ENCODE results near the gene PIM1.

DNA sequence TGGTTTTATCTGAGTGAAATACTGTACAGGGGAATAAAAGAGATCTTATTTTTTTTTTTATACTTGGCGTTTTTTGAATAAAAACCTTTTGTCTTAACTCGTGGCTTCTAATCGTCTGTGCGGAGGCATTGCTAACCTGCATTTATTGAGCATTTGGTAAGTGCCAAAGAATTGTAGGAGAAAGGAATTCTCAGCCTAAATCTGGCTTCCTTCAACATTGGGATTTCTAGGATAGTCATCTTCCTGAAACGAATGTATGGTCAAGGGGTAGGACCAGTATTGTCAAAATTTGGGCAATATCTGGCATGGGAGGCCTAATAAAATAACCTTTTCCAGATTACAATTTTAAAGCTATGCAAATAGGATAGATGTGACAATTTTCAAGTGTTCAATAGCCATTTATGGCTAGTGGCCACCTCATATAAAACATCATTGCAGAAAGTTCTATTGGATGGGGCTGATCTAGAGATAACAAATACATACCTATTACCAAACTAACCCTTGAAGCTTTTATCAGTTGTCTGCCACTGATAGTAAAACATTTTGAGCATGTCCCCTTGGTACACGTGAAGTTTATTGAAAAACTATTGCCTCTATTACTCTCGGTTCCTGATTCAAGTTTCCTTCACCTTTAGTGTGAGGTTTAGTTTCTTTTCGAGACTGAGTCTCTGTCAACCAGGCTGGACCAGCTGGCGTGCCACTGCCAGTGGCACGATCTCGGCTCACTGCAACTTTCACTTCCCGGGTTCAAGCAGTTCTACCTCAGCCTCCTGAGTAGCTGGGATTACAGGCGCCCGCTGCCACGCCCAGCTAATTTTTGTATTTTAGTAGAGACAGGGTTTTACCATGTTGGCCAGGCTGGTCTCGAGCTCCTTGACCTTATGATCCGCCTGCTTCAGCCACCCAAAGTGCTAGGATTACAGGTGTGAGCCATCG is 5.6 kb downstream of the PIM1 start:
- TF ChIP-seq, protein P1, sequence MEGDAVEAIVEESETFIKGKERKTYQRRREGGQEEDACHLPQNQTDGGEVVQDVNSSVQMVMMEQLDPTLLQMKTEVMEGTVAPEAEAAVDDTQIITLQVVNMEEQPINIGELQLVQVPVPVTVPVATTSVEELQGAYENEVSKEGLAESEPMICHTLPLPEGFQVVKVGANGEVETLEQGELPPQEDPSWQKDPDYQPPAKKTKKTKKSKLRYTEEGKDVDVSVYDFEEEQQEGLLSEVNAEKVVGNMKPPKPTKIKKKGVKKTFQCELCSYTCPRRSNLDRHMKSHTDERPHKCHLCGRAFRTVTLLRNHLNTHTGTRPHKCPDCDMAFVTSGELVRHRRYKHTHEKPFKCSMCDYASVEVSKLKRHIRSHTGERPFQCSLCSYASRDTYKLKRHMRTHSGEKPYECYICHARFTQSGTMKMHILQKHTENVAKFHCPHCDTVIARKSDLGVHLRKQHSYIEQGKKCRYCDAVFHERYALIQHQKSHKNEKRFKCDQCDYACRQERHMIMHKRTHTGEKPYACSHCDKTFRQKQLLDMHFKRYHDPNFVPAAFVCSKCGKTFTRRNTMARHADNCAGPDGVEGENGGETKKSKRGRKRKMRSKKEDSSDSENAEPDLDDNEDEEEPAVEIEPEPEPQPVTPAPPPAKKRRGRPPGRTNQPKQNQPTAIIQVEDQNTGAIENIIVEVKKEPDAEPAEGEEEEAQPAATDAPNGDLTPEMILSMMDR (conservative IDR thresholded peaks at IDR 0.05; ENCODE audit: low read length) = no peak
- TF ChIP-seq EZH2phosphoT487 (IDR thresholded peaks at IDR 0.05; ENCODE audit: borderline replicate concordance, low read depth, low read length) = no peak
